ENCODE data around the gene ZNF396.

GRCh38 chr18:35409911-35410310 is 32.8 kb upstream of the ZNF396 start:
- no peak for TF ChIP-seq CTCF (IDR thresholded peaks at IDR 0.05)
- no peak for TF ChIP-seq POLR2A (IDR thresholded peaks at IDR 0.05)
